Trophoblast cell (in vitro differentiated cells and primary cell): ENCODE measurements around the gene SEMA4D.

Experiments used
- DNase-seq, 2 donors: peaks; one replicate each; pipeline ENCODE4 v3.0.0-alpha.2; 2016
- H2AFZ ChIP-seq: 2 replicates; pipeline ENCODE4 v1.6.1; 2013; ENCODE audit warnings: low read length, moderate library complexity, mild to moderate bottlenecking; ENCODE audit not compliant: insufficient read depth, poor library complexity
- H2AK5ac ChIP-seq: 2 replicates; pipeline ENCODE4 v1.6.1; 2013; ENCODE audit warnings: mild to moderate bottlenecking, low read length
- H2BK120ac ChIP-seq: 2 replicates; pipeline ENCODE4 v1.6.1; 2013; ENCODE audit warnings: low read length, mild to moderate bottlenecking, moderate library complexity; ENCODE audit not compliant: insufficient read depth, poor library complexity
- H2BK12ac ChIP-seq: 2 replicates; pipeline ENCODE4 v1.6.1; 2013; ENCODE audit warnings: mild to moderate bottlenecking, low read length, moderate library complexity
- H2BK5ac ChIP-seq: 2 replicates; pipeline ENCODE4 v1.6.1; 2013; ENCODE audit warnings: low read length, low read depth, moderate library complexity, mild to moderate bottlenecking; ENCODE audit not compliant: poor library complexity
- H3K14ac ChIP-seq: 2 replicates; pipeline ENCODE4 v1.6.1; 2013; ENCODE audit warnings: mild to moderate bottlenecking, low read length
- H3K18ac ChIP-seq: 2 replicates; pipeline ENCODE4 v1.6.1; 2013; ENCODE audit warnings: mild to moderate bottlenecking, low read length
- H3K23ac ChIP-seq: 2 replicates; pipeline ENCODE4 v1.6.1; 2013; ENCODE audit warnings: low read length
- H3K27ac ChIP-seq: 2 replicates; pipeline ENCODE4 v1.5.1; 2013; ENCODE audit warnings: low read depth, mild to moderate bottlenecking, inconsistent platforms, low read length, moderate library complexity
- H3K27me3 ChIP-seq: 2 replicates; pipeline ENCODE4 v1.6.1; 2013; ENCODE audit warnings: inconsistent platforms, mild to moderate bottlenecking, low read length, moderate library complexity; ENCODE audit not compliant: insufficient read depth
- H3K36me3 ChIP-seq, 2 experiments: 1 replicate in 1 of 2; 2 replicates in 1 of 2; pipeline ENCODE4 v1.6.1; 2013; ENCODE audit warnings: low read length in 2 of 2, mild to moderate bottlenecking in 2 of 2, moderate library complexity in 1 of 2; ENCODE audit not compliant: insufficient read depth in 2 of 2, control insufficient read depth in 1 of 2
- H3K4ac ChIP-seq: 2 replicates; pipeline ENCODE4 v1.6.1; 2013; ENCODE audit warnings: low read depth, mild to moderate bottlenecking, low read length, moderate library complexity
- H3K4me1 ChIP-seq, 2 experiments: 1 replicate in 1 of 2; 2 replicates in 1 of 2; pipeline ENCODE4 v1.6.1; 2013; ENCODE audit warnings: low read length in 2 of 2, mild to moderate bottlenecking in 2 of 2, moderate library complexity in 1 of 2; ENCODE audit not compliant: insufficient read depth in 2 of 2, control insufficient read depth in 1 of 2
- H3K4me2 ChIP-seq: 2 replicates; pipeline ENCODE4 v1.6.1; 2013; ENCODE audit warnings: inconsistent platforms, mild to moderate bottlenecking, low read length, moderate library complexity
- H3K4me3 ChIP-seq: 2 replicates; pipeline ENCODE4 v1.5.1; 2013; ENCODE audit warnings: mild to moderate bottlenecking, low read depth, low read length, inconsistent platforms
- H3K79me1 ChIP-seq: one replicate; pipeline ENCODE4 v1.6.1; 2013; ENCODE audit warnings: low read length
- H3K79me2 ChIP-seq: 2 replicates; pipeline ENCODE4 v1.6.1; 2013; ENCODE audit warnings: low read length, mild to moderate bottlenecking; ENCODE audit not compliant: control insufficient read depth, insufficient read depth, poor library complexity
- H3K9ac ChIP-seq: 2 replicates; pipeline ENCODE4 v1.6.1; 2013; ENCODE audit warnings: mild to moderate bottlenecking, low read length
- H3K9me3 ChIP-seq: 2 replicates; pipeline ENCODE4 v1.6.1; 2013; ENCODE audit warnings: low read depth, mild to moderate bottlenecking, control low read depth, inconsistent platforms, low read length; ENCODE audit not compliant: insufficient read depth
- H4K12ac ChIP-seq: 2 replicates; pipeline ENCODE4 v1.6.1; 2013; ENCODE audit warnings: low read depth, mild to moderate bottlenecking, low read length, moderate library complexity
- H4K8ac ChIP-seq: 2 replicates; pipeline ENCODE4 v1.6.1; 2013; ENCODE audit warnings: low read depth, mild to moderate bottlenecking, low read length, moderate library complexity
- H4K91ac ChIP-seq: one replicate; pipeline ENCODE4 v1.6.1; 2013; ENCODE audit warnings: low read depth, mild to moderate bottlenecking, low read length, moderate library complexity
- WGBS: extraction: QIAGEN DNeasy Blood & Tissue Kit; methylation state at CpG from one replicate; pipeline ENCODE4 v1.1.7; 2013; ENCODE audit warnings: missing lambda C conversion rate; ENCODE audit not compliant: insufficient read length, insufficient coverage; ENCODE audit errors: extremely low coverage; 5-methylcytosine and 5-hydroxymethylcytosine counted together

SEMA4D gene

GRCh38 chr9:89349607-89350006 lies 148.3 kb downstream of the SEMA4D start:
- Histone ChIP-seq H3K79me2 (no peaks in the 10 kb centered on the region), H2BK5ac (no peak overlapping the region), H3K27me3 (no peaks in the 10 kb centered on the region), H4K91ac (no peak overlapping the region), H3K27ac (no peak overlapping the region), H3K4me1 (no peaks in the 10 kb centered on the region), H3K9me3 (peaks cover 7% of the 10 kb centered on the region), H3K9ac (no peak overlapping the region), H3K18ac (no peak overlapping the region), H4K12ac (no peak overlapping the region), H3K4me2 (no peak overlapping the region), H3K36me3 (peaks cover 62 to 81% of the 10 kb centered on the region in 2 experiments), H3K4ac (no peak overlapping the region), H2BK12ac (no peak overlapping the region), H3K79me1 (no peaks in the 10 kb centered on the region), H2BK120ac (no peak overlapping the region), H2AK5ac (no peak overlapping the region), H3K23ac (no peak overlapping the region), H3K4me3 (no peak overlapping the region), H3K14ac (no peak overlapping the region), H2AFZ (no peak overlapping the region), H4K8ac (no peak overlapping the region)
- WGBS: no CpG with 5 or more reads among the region's 6 CpGs
- DNase-seq: no peak

GRCh38 chr9:89347651-89348050 lies 150.3 kb downstream of the SEMA4D start:
- H2BK12ac ChIP-seq: no peak overlapping the region
- WGBS: no CpG with 5 or more reads among the region's 5 CpGs
- no peak overlapping the region for H3K18ac ChIP-seq
- no peak overlapping the region for H4K12ac ChIP-seq
- peaks cover 5% of the 10 kb centered on the region for H3K9me3 ChIP-seq
- no peak overlapping the region for H4K91ac ChIP-seq
- no peaks in the 10 kb centered on the region for H3K79me1 ChIP-seq
- no peak overlapping the region for H3K9ac ChIP-seq
- H2AFZ ChIP-seq: no peak overlapping the region
- H3K79me2 ChIP-seq: no peaks in the 10 kb centered on the region
- no peak overlapping the region for H4K8ac ChIP-seq
- H3K4me1 ChIP-seq: no peaks in the 10 kb centered on the region
- H3K27ac ChIP-seq: no peak overlapping the region
- H3K4me3 ChIP-seq: no peak overlapping the region
- H2BK120ac ChIP-seq: no peak overlapping the region
- no peak overlapping the region for H3K4ac ChIP-seq
- H3K36me3 ChIP-seq: peaks cover 49 to 66% of the 10 kb centered on the region in 2 experiments
- no peak overlapping the region for H3K14ac ChIP-seq
- no peaks in the 10 kb centered on the region for H3K27me3 ChIP-seq
- no peak overlapping the region for H3K23ac ChIP-seq
- no peak overlapping the region for H2BK5ac ChIP-seq
- DNase-seq: no peak
- H3K4me2 ChIP-seq: no peak overlapping the region
- H2AK5ac ChIP-seq: no peak overlapping the region

- H3K79me1 ChIP-seq: no peaks in the 10 kb centered on the region
- no peak for DNase-seq
- no peak overlapping the region for H3K14ac ChIP-seq
- no peak overlapping the region for H4K8ac ChIP-seq
- no peak overlapping the region for H2BK5ac ChIP-seq
- no peak overlapping the region for H3K23ac ChIP-seq
- peaks cover 5% of the 10 kb centered on the region for H3K9me3 ChIP-seq
- H4K12ac ChIP-seq: no peak overlapping the region
- H2AK5ac ChIP-seq: no peak overlapping the region
- H3K4me3 ChIP-seq: no peak overlapping the region
- no peak overlapping the region for H2AFZ ChIP-seq
- no peak overlapping the region for H2BK120ac ChIP-seq
- no CpG with 5 or more reads among the region's 9 CpGs for WGBS
- peaks cover 43 to 60% of the 10 kb centered on the region in 2 experiments for H3K36me3 ChIP-seq
- no peak overlapping the region for H3K27ac ChIP-seq
- H3K79me2 ChIP-seq: no peaks in the 10 kb centered on the region
- H3K4me2 ChIP-seq: no peak overlapping the region
- no peak overlapping the region for H4K91ac ChIP-seq
- H3K27me3 ChIP-seq: no peaks in the 10 kb centered on the region
- no peak overlapping the region for H3K9ac ChIP-seq
- H3K18ac ChIP-seq: no peak overlapping the region
- no peaks in the 10 kb centered on the region for H3K4me1 ChIP-seq
- H3K4ac ChIP-seq: no peak overlapping the region
- no peak overlapping the region for H2BK12ac ChIP-seq
Measured at GRCh38 chr9:89346696-89347095, 151.2 kb downstream of the SEMA4D start.

GRCh38 chr9:89345476-89345875 lies 152.4 kb downstream of the SEMA4D start:
- no peak overlapping the region for H3K14ac ChIP-seq
- no peak overlapping the region for H3K4me3 ChIP-seq
- DNase-seq: no peak
- WGBS: no CpG with 5 or more reads among the region's 5 CpGs
- no peak overlapping the region for H4K8ac ChIP-seq
- H3K23ac ChIP-seq: no peak overlapping the region
- no peak overlapping the region for H3K4me2 ChIP-seq
- no peak overlapping the region for H4K12ac ChIP-seq
- no peak overlapping the region for H3K27ac ChIP-seq
- H2AFZ ChIP-seq: no peak overlapping the region
- H3K9ac ChIP-seq: no peak overlapping the region
- H3K36me3 ChIP-seq: peaks cover 33 to 54% of the 10 kb centered on the region in 2 experiments
- no peak overlapping the region for H2AK5ac ChIP-seq
- H3K18ac ChIP-seq: no peak overlapping the region
- no peaks in the 10 kb centered on the region for H3K79me1 ChIP-seq
- H3K4ac ChIP-seq: no peak overlapping the region
- H3K4me1 ChIP-seq: no peaks in the 10 kb centered on the region
- H2BK120ac ChIP-seq: no peak overlapping the region
- no peak overlapping the region for H2BK5ac ChIP-seq
- H3K27me3 ChIP-seq: no peaks in the 10 kb centered on the region
- no peak overlapping the region for H4K91ac ChIP-seq
- no peak overlapping the region for H2BK12ac ChIP-seq
- no peaks in the 10 kb centered on the region for H3K9me3 ChIP-seq
- H3K79me2 ChIP-seq: no peaks in the 10 kb centered on the region
